Activated T-cell treated with anti-CD3 and anti-CD28 coated beads, Interleukin-2, amount 50 U/mL, for 48 hours (primary cell): ENCODE measurements around the gene PCSK6.

Source experiments
- DNase-seq, 2 experiments: peaks; one replicate each; pipeline ENCODE4 v3.0.0-alpha.2; 2020

PCSK6 gene

DNA sequence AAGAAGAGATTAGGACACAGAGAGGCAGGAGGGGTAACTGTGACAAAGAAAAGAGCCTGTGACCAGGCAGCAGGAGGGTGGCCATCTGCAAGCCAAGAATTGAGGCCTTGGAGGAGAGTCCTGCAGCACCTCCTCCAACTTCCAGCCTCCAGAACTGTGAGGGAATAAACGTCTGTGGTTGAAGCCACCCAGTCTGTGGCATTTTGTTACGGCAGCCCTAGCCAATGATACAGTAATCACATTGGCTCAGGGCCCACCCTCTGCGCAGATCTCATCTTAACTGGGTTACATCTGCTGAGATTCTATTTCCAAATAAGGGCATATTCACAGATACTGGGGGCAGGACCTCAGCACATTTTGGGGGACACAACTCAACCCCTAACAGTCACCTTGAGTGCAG is 223.5 kb downstream of the PCSK6 start:
- peak in 1 of 2 experiments; percentile 11 for DNase-seq

DNA sequence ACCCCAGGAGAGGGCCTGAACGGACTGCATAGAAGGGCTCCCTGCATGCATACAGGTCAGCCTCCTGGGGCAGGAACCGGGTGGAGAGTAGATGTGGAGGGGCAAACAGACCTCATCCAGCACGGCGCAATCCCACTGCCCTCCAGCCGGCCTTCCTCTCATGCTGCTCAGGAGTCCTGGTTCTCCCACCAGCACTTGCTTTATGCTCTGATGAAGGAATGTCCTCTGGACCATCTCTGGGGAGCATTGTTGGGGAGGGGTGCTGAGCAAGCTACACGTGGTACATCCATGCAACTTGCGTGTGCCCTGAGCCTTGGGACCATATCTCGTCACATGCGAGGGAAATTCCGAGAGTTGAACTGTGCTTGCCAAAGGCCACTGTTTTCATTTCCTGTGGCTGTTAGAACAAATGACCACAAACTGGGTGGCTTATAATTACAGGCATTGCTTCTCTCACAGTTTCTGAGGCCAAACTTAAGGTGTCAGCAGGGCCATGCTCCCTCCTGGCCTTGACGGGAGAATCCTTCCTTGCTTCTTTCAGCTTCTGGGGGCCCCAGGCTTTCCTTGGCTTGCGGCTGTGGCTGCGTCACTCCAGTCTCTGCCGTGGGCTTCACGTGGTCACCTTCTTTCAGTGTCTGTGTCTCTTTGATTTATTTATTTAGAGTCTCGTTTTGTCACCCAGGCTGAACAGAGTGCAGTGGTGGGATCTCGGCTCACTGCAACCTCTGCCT is 224.4 kb downstream of the PCSK6 start:
- peak in 1 of 2 experiments; percentile 9 for DNase-seq

DNA sequence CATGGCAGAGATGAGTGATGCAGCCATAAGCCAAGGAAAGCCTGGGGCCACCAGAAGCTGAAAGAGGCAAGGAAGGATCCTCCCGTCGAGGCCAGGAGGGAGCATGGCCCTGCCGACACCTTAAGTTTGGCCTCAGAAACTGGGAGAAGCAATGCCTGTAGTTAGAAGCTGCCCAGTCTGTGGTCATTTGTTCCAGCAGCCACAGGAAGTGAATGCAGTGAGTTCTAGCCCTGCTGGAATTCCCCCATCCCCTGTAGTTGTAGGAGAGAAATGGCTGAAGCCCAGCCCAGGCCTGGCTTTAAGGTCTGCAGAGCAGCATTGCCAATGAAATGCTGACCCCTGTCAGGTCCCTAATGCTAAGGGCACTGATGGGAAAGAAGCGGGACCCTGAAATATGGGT is 225.5 kb downstream of the PCSK6 start:
- peak in 1 of 2 experiments; percentile 14 for DNase-seq

- DNase-seq = no peak
Observed at GRCh38 chr15:101262551-101262950, 227.0 kb downstream of the PCSK6 start.

DNA sequence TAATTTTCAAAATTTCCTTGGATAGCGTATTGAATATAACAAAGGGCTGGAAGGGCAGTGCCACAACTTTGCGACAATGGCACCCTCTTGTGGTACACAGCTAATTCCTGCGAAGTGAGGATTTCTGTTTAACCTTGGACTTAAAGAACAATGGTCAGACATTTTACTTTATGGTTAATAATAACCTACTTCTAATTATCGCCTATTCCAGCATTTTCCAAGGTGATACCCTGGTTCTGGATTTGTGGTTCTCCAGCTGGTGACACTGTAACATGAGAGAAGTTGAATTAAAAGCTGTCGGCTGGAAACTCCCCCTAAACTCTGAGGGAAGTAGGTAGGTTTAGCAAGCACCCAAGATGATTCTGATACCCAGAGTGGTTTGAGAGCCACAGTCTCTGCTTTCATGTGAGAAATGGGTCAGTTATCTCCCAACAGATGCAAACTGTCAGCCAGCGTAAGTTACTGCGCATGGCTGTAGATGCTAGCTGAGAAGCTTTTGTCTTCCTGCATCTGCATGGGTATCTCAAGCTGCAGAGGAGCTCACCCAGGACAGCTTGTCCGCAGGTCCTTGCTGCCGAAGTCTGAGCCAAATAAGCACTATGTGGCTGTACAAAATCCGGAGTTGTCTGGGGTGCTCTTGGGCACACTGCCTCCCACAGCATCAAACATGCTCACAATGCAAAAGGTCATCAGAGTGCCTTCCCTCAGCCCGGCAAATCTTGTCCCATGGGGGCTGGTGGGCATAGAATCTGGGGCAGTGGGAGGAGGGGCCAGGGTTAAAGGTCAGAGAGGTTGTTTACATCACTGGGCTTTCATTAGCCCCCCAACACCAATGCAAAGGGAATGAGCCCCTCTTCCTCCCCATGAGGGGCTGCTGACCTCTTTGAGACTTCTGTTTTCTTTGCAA is 231.0 kb downstream of the PCSK6 start:
- DNase-seq = peak; percentile 15 to 56

DNA sequence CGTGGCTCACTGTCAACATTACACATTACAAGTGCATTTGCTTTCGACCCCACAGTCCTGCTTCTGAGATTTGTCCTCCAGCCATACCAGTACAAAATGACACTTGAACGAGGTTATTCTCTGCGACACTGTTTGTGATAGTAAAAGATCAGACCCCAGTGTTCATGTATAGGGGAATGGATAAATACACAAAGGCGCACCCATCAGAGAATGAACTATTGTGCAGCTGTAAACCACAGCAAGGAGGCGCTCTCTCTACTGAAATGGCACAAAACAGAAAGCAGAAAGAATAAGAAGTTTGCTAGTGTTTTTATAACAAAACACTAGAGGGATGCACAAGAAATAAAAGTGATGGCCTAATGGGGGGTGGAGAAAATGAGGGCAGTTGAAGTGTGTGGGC is 232.8 kb downstream of the PCSK6 start:
- peak in 1 of 2 experiments; percentile 30 for DNase-seq

- DNase-seq = peak in 1 of 2 experiments; percentile 18
Observed at GRCh38 chr15:101255615-101256241, 233.8 kb downstream of the PCSK6 start.

DNA sequence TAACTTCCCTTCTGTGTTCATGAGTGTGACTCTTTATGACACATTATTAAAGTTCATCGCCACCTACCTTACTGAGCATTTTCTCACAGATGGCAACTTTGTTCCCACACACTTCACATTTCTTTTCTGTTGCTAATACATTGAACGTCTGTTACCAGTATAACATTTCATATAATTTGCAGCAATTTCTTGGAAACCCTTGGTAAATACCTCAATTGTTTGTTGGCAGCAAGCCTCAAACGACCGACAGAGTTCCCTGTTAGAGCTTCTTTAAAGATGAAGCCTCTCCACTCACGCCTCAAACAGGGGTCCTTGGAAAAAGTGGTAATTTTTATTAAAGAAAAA is 234.5 kb downstream of the PCSK6 start:
- peak in 1 of 2 experiments; percentile 4 for DNase-seq

DNA sequence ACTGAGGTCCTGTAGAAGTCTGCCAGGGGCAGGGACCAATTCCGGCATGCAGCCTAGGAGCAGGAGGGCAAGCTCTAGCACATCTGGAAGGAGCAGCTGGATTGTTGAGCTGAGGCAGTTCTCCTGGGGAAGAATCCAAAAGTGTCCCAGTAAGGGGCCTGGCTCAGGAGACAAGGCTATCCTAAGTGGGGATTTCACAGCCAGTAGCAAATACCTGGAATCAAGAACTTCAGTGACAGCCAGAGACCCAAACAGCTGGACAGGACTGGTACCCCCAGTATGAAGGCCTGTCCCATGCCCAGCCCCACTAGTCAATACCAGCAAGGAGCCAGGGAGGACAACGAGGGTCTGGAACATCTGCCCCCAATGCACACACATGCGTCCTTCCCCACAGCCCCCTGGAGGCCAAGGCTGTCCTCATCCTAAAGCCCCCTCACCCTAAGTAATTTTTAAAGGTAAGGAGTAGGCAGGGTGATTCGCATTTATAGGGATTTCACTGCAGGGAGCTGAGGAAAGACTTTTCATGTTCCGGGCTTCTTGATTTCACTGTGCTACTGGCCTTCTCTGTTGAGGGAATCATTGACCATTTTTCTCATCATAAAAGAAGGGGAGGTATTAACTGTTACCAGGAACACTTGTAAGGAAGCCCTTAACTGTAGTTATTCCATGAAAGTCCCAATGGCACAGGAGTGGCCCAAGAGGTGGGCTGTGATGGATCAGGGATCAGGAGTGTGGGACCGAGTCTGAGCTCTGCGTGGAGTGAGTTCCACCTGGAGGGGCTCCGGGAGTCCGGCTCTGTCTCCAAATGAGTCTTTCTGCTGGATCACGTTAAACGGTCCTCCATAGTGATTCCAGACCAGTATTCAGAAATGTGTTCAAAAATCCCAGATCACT is 235.1 kb downstream of the PCSK6 start:
- DNase-seq = peak in 1 of 2 experiments; percentile 15
